Esophagus muscularis mucosa (tissue), 4 donors: Measurements from ENCODE around the gene STX8. TPM values are rescaled to one million over a fixed set of nuclear protein-coding genes. Genes with fewer than 3 reads are reported as not detected.
"Not testable (repeated sequence)": the region's sequence is repeated elsewhere in the genome, so short reads cannot be mapped to it uniquely, and the experiment has no call there.

Experiments used
- DNase-seq: peaks from one replicate; pipeline ENCODE4 v3.0.0-alpha.2; 2017; ENCODE audit errors: extremely low spot score
- H3K27ac ChIP-seq, 4 donors: fragments of 200-600 bp; sonication (generic); replicated peaks in 1 of 4; 1 replicate in 3 of 4; 2 replicates in 1 of 4; pipeline ENCODE4 v1.5.1; 2016 to 2019; ENCODE audit warnings: mild to moderate bottlenecking in 1 of 4
- H3K27me3 ChIP-seq, 4 donors: fragments of 200-600 bp; sonication (generic); one replicate each; pipeline versions ENCODE4 v1.5.1 to v1.6.0; 2016 to 2019
- H3K36me3 ChIP-seq, 4 donors: fragments of 200-600 bp; sonication (generic); one replicate each; pipeline ENCODE4 v1.5.1; 2016 to 2019
- H3K4me1 ChIP-seq, 4 donors: fragments of 200-600 bp; sonication (generic); one replicate each; pipeline ENCODE4 v1.5.1; 2016 to 2019
- H3K4me3 ChIP-seq, 4 donors: fragments of 200-600 bp; sonication (generic); 1 replicate in 2 of 4; 2 replicates in 2 of 4; pipeline ENCODE4 v1.5.1; 2016 to 2019; ENCODE audit warnings: mild to moderate bottlenecking in 4 of 4, moderate library complexity in 1 of 4
- H3K9me3 ChIP-seq, 4 donors: fragments of 200-600 bp; sonication (generic); 1 replicate in 3 of 4; 2 replicates in 1 of 4; pipeline ENCODE4 v1.5.1; 2016 to 2019
- EP300 ChIP-seq: sonication (generic); formaldehyde crosslinking; IDR thresholded peaks from one replicate; pipeline ENCODE4 v1.6.1; 2017; ENCODE audit warnings: antibody characterized with exemption
- POLR2A ChIP-seq: fragments of 450-650 bp; IDR thresholded peaks from one replicate; pipeline ENCODE4 v1.6.1; 2017; ENCODE audit warnings: antibody characterized with exemption, moderate library complexity, mild to moderate bottlenecking, low read depth
- POLR2AphosphoS5 ChIP-seq, 2 donors: sonication (generic); formaldehyde crosslinking; IDR thresholded peaks; one replicate each; pipeline ENCODE4 v1.6.1; 2017; ENCODE audit warnings: antibody characterized with exemption in 2 of 2
- WGBS: methylation state at CpG from one replicate; pipeline ENCODE4 v1.1.5; 2018; 5-methylcytosine and 5-hydroxymethylcytosine counted together
- intact Hi-C: fragments of 100-400 bp; cut with DNase I; formaldehyde crosslinking; loops from one replicate; pipeline ENCODE4 v1.15.1; 2023
- total RNA-seq, 4 donors: library from RNA; depleted of rRNA; stranded (reverse); fragments of >200 nt; gene quantifications; one replicate each; pipeline versions ENCODE4 v1.1.0 to v1.2.1, GENCODE V29; 2016
- TF ChIP-seq, protein P1 (sequence below), 3 experiments: fragments of 200-600 bp in 2 of 3; fragments of 450-650 bp in 1 of 3; sonication (generic) in 2 of 3; IDR thresholded peaks; one replicate each; pipeline ENCODE4 v1.5.1; 2017 to 2019; ENCODE audit warnings: antibody characterized with exemption in 3 of 3, mild to moderate bottlenecking in 2 of 3, moderate library complexity in 1 of 3

STX8 gene
- total RNA-seq, 4 donors from 2014 or later: 83.9 to 104 (median 94.5) TPM

DNA sequence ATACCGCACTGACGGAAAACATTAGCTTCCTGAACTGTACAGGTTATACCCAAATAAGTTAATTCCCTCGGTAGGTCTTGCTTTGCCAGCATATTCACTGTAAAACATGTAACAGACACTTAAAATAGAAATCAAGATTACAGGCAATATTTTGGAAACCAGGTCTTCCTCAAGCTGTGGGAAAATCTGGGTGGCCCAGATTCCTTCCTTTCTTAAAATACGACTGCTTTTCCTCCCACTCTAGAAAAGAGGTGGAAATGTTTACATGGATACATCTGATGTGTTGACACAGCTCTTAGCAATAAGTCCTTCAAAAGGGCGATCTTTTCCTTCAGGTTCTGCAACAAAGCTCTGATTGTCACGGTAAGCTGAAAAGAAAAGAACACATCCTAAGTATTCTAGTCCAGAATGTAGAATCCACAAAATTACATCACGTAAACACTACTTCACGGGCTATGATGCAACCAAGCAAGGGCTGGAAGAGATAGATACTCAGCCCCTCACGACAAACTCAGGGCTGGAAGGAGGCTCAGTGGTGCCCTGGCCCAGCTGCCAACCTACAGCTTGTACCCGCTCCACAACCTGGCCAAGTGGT, 18.4 kb downstream of the STX8 start:
- TF ChIP-seq, protein P1, sequence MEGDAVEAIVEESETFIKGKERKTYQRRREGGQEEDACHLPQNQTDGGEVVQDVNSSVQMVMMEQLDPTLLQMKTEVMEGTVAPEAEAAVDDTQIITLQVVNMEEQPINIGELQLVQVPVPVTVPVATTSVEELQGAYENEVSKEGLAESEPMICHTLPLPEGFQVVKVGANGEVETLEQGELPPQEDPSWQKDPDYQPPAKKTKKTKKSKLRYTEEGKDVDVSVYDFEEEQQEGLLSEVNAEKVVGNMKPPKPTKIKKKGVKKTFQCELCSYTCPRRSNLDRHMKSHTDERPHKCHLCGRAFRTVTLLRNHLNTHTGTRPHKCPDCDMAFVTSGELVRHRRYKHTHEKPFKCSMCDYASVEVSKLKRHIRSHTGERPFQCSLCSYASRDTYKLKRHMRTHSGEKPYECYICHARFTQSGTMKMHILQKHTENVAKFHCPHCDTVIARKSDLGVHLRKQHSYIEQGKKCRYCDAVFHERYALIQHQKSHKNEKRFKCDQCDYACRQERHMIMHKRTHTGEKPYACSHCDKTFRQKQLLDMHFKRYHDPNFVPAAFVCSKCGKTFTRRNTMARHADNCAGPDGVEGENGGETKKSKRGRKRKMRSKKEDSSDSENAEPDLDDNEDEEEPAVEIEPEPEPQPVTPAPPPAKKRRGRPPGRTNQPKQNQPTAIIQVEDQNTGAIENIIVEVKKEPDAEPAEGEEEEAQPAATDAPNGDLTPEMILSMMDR (IDR thresholded peaks at IDR 0.05): no peak
- TF ChIP-seq POLR2A: no peak
- TF ChIP-seq EP300: no peak
- TF ChIP-seq POLR2AphosphoS5 (IDR thresholded peaks at IDR 0.05): no peak
- Histone ChIP-seq H3K9me3 (no peaks in the 10 kb centered on the region), H3K4me3 (no peak overlapping the region), H3K27ac (peak overlapping the region in 2 of 4 donors; percentile 3 to 13), H3K36me3 (peaks cover 0 to 13% (median 2%) of the 10 kb centered on the region in 4 donors), H3K4me1 (peaks cover 0 to 24% (median 20%) of the 10 kb centered on the region in 4 donors), H3K27me3 (no peaks in the 10 kb centered on the region)
- intact Hi-C loops: no loop called here
- WGBS: 52% methylated on average over 9 of the region's 10 CpGs
- DNase-seq: no peak

DNA sequence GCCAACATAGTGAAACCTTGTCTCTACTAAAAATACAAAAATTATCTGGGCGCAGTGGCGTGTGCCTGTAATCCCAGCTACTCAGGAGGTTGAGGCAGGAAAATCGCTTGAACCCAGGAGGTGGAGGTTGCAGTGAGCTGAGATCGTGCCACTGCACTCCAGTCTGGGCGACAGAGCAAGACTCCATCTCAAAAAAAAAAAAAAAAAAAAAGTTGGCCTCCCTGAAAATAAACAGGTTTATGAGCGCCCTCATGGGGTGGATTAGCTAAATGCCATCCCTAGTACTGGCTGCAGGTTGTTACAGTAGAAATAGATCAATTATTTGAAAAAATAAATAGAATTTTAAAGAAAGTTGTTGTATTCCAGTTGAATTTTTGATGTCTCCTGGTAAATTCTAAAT, 20.9 kb downstream of the STX8 start:
- DNase-seq, H3K4me3 ChIP-seq, intact Hi-C loops, H3K27ac ChIP-seq, H3K9me3 ChIP-seq, H3K27me3 ChIP-seq: not testable (repeated sequence)
- 87% methylated on average over 6 of the region's 6 CpGs for WGBS
- TF ChIP-seq, protein P1 (IDR thresholded peaks at IDR 0.05): peak in 2 of 3 experiments; percentile 7 to 27
- Histone ChIP-seq H3K36me3 (peaks cover 0 to 13% (median 5%) of the 10 kb centered on the region in 4 donors), H3K4me1 (peaks cover 0 to 24% (median 20%) of the 10 kb centered on the region in 4 donors)

DNA sequence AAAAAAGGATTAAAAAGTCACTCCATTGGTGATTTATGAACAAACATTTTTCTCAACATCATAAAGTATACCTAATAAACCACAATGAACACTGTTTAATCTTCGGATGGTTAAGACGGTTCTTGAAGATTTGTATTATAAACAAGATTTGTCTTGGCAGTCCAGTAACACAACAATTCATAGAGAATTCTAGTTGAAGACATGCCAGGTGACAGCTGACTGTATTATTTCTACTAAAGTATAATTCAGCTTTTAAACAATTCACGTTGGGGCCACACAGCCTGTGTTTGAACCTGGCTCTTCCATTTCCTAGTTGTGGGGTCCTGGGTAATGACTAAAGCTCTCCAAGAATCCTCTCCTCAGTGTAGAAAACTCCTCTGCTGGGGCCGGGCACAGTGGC, 22.0 kb downstream of the STX8 start:
- 44% methylated on average over 4 of the region's 4 CpGs for WGBS
- H3K36me3 ChIP-seq: peaks cover 0 to 13% (median 7%) of the 10 kb centered on the region in 4 donors

DNA sequence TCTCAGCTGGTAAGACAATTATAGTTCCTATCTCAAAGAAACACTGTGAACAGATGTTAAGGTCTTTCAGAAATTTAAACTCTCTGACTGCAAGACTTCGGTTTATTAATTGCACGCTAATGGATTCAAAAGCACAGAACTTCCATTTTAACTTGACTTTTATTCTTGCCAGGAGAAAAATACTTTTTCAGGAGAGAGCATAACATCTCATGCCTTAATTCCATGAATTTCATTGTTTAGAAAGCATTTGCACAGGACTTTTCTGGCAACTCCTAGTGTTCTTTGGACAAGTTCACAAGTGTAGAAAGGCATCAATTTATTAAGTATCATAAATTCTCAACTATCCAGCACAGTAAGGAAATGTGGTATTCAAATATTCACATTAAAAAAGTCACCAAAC, 22.4 kb downstream of the STX8 start:
- Histone ChIP-seq H3K27ac (no peak overlapping the region), H3K4me1 (peaks cover 0 to 24% (median 20%) of the 10 kb centered on the region in 4 donors), H3K27me3 (no peaks in the 10 kb centered on the region), H3K36me3 (peaks cover 0 to 13% (median 7%) of the 10 kb centered on the region in 4 donors), H3K9me3 (no peaks in the 10 kb centered on the region), H3K4me3 (no peak overlapping the region)
- WGBS: 48% methylated on average over 2 of the region's 2 CpGs
- intact Hi-C loops: no loop called here
- TF ChIP-seq, protein P1 (IDR thresholded peaks at IDR 0.05): no peak
- TF ChIP-seq EP300: no peak
- TF ChIP-seq POLR2A: no peak
- TF ChIP-seq POLR2AphosphoS5 (IDR thresholded peaks at IDR 0.05): no peak
- no peak for DNase-seq

More for the DNA sequence above, 22.0 kb downstream of the STX8 start:
- intact Hi-C loops: no loop called here
- peaks cover 0 to 24% (median 20%) of the 10 kb centered on the region in 4 donors for H3K4me1 ChIP-seq
- no peak overlapping the region for H3K4me3 ChIP-seq
- no peaks in the 10 kb centered on the region for H3K27me3 ChIP-seq
- H3K9me3 ChIP-seq: no peaks in the 10 kb centered on the region
- peak overlapping the region in 1 of 4 donors; percentile 34 for H3K27ac ChIP-seq
- TF ChIP-seq, protein P1 (IDR thresholded peaks at IDR 0.05): no peak
- TF ChIP-seq POLR2A (no peak), POLR2AphosphoS5 (IDR thresholded peaks at IDR 0.05) (no peak), EP300 (no peak)
- no peak for DNase-seq

DNA sequence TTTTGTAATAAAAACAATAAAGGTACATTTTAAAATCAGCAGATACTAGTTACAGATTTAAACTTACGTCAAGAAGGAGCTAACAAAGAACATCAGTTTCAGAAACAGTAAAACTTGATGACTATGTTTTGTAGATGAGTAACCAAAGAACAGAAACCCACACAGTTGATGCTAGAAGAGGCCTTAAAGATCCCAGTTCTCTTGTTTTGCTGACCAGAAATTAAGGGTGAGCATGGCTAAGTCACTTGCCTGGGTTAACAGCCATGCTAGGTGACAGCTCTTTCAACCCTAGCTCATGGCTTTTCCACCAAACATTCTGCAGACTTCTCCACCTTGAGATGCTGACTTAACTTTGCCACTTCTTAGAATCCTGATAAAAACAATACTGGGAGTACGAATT, 26.4 kb downstream of the STX8 start:
- Histone ChIP-seq H3K4me3 (no peak overlapping the region), H3K27me3 (no peaks in the 10 kb centered on the region), H3K36me3 (peaks cover 0 to 17% (median 11%) of the 10 kb centered on the region in 4 donors), H3K4me1 (peaks cover 0 to 13% (median 12%) of the 10 kb centered on the region in 4 donors), H3K9me3 (no peaks in the 10 kb centered on the region), H3K27ac (no peak overlapping the region)
- intact Hi-C loops: no loop called here
- DNase-seq: no peak
- TF ChIP-seq, protein P1 (IDR thresholded peaks at IDR 0.05): no peak
- no peak for TF ChIP-seq POLR2AphosphoS5 (IDR thresholded peaks at IDR 0.05)
- no peak for TF ChIP-seq EP300
- no peak for TF ChIP-seq POLR2A
- WGBS: 100% methylated on average over 2 of the region's 2 CpGs
